Mesothelial cell of epicardium (in vitro differentiated cells): ENCODE measurements around the gene KLK8. TPM values are rescaled to one million over a fixed set of nuclear protein-coding genes. Genes with fewer than 3 reads are reported as not detected.

Experiments used
- DNase-seq, 2 experiments: peaks; one replicate each; pipeline ENCODE4 v3.0.0; 2021; ENCODE audit warnings: low spot score in 2 of 2; ENCODE audit not compliant: unreplicated experiment in 2 of 2
- H3K27ac Mint-ChIP-seq: 2 replicates; pipeline ENCODE4 v1.8.0; 2021; ENCODE audit warnings: mixed read lengths
- H3K27me3 Mint-ChIP-seq: 2 replicates; pipeline ENCODE4 v1.8.0; 2021; ENCODE audit warnings: low read depth, mixed read lengths
- H3K36me3 Mint-ChIP-seq: 2 replicates; pipeline ENCODE4 v1.8.0; 2021; ENCODE audit warnings: mixed read lengths
- H3K4me1 Mint-ChIP-seq: 2 replicates; pipeline ENCODE4 v1.8.0; 2021; ENCODE audit warnings: mixed read lengths
- H3K4me3 Mint-ChIP-seq: 2 replicates; pipeline ENCODE4 v1.8.0; 2021; ENCODE audit warnings: mild to moderate bottlenecking, moderate library complexity, mixed read lengths
- H3K9me3 Mint-ChIP-seq: 2 replicates; pipeline ENCODE4 v1.8.0; 2021; ENCODE audit warnings: mixed read lengths
- total RNA-seq: library from RNA; stranded (reverse); gene quantifications from 3 replicates; pipeline ENCODE4 v1.2.1, GENCODE V29; 2021
- TF ChIP-seq, protein P1 (sequence below): fragments of 200-600 bp; sonication (generic); IDR thresholded peaks from one replicate; pipeline ENCODE4 v1.5.0; 2021; ENCODE audit warnings: antibody characterized with exemption; ENCODE audit not compliant: unreplicated experiment

The KLK8 gene
- total RNA-seq, 1 donor from 2014 or later = 6.9 TPM

DNA sequence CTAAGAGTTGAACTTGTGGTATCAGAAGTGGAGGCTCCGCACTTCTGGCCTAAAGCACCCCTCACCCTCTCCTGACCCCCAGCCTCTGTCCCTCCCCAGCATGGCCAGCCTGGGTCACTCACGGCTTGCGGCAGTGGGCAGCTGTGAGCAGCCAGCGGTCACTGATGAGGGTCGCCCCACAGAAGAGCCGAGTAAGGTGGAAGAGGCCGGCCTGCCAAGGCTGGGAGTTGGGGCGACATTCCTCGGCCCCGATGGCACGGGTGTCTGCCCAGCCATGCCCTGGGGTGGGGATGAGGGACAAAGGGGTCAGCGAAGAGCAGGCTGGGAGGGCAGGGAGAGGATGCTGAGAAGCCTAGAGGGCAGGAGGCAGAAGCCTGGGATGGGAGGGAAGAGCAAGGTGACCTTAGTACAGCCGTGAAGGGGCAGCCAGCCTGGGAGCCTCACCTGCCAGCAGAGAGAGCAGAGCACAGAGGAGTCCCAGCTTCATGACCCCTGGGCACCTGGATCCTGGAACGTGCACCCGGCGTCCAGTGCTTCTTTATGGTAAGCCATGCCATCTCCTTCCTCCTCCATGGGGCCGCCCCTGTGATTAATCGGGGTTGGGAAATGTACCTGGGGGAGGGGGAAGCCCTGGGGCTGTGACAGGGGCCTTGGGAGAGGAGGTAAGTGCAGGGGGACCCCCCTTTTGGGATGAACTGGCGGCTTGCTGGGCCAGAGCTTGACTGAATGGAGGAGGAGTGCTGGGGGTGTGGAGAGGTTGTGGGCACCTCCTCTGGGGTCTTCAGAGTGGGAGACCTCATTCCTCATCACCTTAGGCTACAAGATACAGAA lies 7.9 kb upstream of the KLK8 start:
- Mint-ChIP-seq H3K4me1 (no peaks in the 10 kb centered on the region), H3K27me3 (peaks cover 79% of the 10 kb centered on the region), H3K27ac (no peak overlapping the region), H3K9me3 (no peaks in the 10 kb centered on the region), H3K4me3 (no peak overlapping the region), H3K36me3 (no peaks in the 10 kb centered on the region)
- TF ChIP-seq, protein P1, sequence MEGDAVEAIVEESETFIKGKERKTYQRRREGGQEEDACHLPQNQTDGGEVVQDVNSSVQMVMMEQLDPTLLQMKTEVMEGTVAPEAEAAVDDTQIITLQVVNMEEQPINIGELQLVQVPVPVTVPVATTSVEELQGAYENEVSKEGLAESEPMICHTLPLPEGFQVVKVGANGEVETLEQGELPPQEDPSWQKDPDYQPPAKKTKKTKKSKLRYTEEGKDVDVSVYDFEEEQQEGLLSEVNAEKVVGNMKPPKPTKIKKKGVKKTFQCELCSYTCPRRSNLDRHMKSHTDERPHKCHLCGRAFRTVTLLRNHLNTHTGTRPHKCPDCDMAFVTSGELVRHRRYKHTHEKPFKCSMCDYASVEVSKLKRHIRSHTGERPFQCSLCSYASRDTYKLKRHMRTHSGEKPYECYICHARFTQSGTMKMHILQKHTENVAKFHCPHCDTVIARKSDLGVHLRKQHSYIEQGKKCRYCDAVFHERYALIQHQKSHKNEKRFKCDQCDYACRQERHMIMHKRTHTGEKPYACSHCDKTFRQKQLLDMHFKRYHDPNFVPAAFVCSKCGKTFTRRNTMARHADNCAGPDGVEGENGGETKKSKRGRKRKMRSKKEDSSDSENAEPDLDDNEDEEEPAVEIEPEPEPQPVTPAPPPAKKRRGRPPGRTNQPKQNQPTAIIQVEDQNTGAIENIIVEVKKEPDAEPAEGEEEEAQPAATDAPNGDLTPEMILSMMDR = no peak
- no peak for DNase-seq

DNA sequence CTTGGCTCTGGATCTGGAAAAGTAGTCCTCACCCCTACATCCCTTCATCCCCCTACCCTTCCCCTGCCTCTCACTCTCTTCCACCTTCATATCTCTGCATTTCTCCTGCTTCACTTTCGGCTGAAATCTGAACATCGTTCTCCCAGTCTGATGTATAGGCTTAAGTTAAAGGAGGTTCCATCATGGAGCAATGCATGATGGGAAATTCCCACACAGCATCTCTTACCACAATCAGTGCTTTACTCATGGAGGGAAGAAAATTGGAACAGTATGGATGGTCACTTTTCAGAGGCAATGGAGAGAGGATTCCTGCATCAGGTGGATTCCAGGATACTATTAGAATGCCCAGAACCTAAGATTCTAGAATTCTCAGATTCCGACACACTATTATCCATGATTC lies 6.1 kb upstream of the KLK8 start:
- TF ChIP-seq, protein P1 = no peak
- Mint-ChIP-seq H3K9me3 (no peaks in the 10 kb centered on the region), H3K4me3 (no peak overlapping the region), H3K36me3 (no peaks in the 10 kb centered on the region), H3K27me3 (peaks cover 69% of the 10 kb centered on the region), H3K27ac (no peak overlapping the region), H3K4me1 (no peaks in the 10 kb centered on the region)
- no peak for DNase-seq

DNA sequence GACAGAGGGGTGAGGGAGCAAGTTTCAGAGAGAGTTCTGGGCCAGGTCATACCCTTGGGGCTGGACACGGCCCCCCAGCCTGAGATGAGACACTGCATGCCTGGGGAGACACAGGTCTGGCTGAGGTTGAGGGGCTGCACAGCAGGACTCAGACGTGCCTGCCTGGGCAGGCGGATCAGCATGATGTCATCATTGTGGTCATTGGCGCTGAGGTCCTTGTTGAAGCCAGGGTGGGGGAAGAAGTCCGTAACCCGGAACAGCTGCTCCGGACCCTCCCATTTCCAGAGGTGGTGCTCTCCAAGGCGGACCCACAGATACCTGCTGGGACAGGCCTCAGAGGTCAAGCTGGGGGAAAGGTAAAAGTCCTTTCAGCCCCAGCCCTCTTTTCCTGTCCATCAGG lies 5.0 kb upstream of the KLK8 start:
- Mint-ChIP-seq H3K27me3 (peaks cover 74% of the 10 kb centered on the region), H3K36me3 (no peaks in the 10 kb centered on the region)

DNA sequence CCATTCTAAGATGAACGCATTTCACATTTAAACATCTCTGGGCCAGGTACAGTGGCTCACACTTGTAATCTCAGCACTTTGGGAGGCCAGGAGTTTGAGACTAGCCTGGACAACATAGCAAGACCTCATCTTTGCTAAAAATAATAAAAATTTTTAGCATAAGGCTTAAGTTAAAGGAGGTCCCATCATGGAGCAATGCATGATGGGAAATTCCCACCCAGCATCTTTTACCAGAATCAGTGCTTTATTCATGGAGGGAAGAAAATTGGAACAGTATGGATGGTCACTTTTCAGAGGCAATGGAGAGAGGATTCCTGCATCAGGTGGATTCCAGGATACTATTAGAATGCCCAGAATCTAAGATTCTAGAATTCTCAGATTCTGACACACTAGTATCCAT lies 3.8 kb upstream of the KLK8 start:
- no peaks in the 10 kb centered on the region for H3K9me3 Mint-ChIP-seq
- H3K36me3 Mint-ChIP-seq = no peaks in the 10 kb centered on the region
- peaks cover 18% of the 10 kb centered on the region for H3K4me1 Mint-ChIP-seq
- no peak overlapping the region for H3K4me3 Mint-ChIP-seq
- H3K27me3 Mint-ChIP-seq = peaks cover 67% of the 10 kb centered on the region
- no peak for DNase-seq
- TF ChIP-seq, protein P1 = no peak
- H3K27ac Mint-ChIP-seq = no peak overlapping the region

More for the DNA sequence above, 5.0 kb upstream of the KLK8 start:
- TF ChIP-seq, protein P1 = no peak
- no peak overlapping the region for H3K27ac Mint-ChIP-seq
- peaks cover 11% of the 10 kb centered on the region for H3K4me1 Mint-ChIP-seq
- no peak overlapping the region for H3K4me3 Mint-ChIP-seq
- H3K9me3 Mint-ChIP-seq = no peaks in the 10 kb centered on the region
- DNase-seq = no peak

DNA sequence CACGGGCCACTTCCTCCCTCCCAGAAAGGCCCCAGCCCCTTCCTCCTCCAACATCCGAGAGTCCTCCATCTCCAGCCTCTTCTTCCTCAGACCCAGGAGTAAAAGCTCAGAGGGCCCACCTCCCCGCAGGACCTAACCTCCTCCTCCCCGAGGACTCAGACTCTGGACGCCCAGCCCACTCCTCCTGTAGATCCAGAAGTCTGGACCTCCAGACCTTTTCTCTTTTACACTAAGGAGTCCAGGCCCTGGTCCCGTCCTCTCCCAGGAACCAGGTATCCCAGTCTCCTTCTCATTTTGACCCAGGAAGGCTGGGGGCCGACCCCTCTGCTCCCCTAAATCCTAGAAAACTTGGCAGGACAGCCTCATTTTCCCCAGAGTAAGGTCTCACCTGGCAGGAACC lies 1.9 kb upstream of the KLK8 start:
- H3K36me3 Mint-ChIP-seq = no peaks in the 10 kb centered on the region
- DNase-seq = no peak
- H3K4me3 Mint-ChIP-seq = no peak overlapping the region
- peaks cover 59% of the 10 kb centered on the region for H3K27me3 Mint-ChIP-seq
- H3K4me1 Mint-ChIP-seq = peaks cover 18% of the 10 kb centered on the region
- H3K9me3 Mint-ChIP-seq = no peaks in the 10 kb centered on the region
- TF ChIP-seq, protein P1 = no peak
- H3K27ac Mint-ChIP-seq = no peak overlapping the region
